ENCODE measurements around the gene WWTR1. TPM values are rescaled to one million over a fixed set of nuclear protein-coding genes. Genes with fewer than 3 reads are reported as not detected.

WWTR1 gene
- total RNA-seq, 2 donors from 2014 or later = 17.3 to 18.5 TPM

DNA sequence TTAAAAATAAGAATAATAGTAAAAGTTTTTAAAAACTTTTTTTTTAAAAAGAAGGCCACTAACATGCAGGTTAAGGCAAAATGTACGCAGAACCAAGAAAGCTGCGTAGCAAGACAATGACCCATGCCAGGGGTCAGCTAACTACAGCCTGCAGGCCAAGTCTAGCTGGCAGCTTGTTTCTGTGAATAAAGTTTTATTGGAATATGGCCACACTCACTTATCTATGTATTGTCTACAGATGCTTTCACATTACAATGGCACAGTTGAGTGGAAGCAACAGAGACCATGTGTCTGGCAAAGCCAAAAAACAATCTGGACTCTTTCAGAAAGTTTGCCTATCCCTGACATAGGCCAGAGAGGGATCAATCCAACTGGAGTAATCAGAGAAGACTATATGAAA is 46.7 kb downstream of the WWTR1 start:
- Mint-ChIP-seq H3K4me3 (no peak overlapping the region), H3K27me3 (ENCODE audit: insufficient read depth) (no peaks in the 10 kb centered on the region), H3K9me3 (no peaks in the 10 kb centered on the region), H3K4me1 (peaks cover 20% of the 10 kb centered on the region), H3K36me3 (ENCODE audit: low read depth) (peaks cover 3% of the 10 kb centered on the region), H3K27ac (no peak overlapping the region)
- no peaks in the 10 kb centered on the region for H3K4me1 ChIP-seq (ENCODE audit: control insufficient read depth, insufficient read depth, low read length)
- no peaks in the 10 kb centered on the region for H3K27me3 ChIP-seq (ENCODE audit: control insufficient read depth, insufficient read depth, low read length, poor library complexity, severe bottlenecking)
- DNase-seq = no peak
- TF ChIP-seq, protein P1, sequence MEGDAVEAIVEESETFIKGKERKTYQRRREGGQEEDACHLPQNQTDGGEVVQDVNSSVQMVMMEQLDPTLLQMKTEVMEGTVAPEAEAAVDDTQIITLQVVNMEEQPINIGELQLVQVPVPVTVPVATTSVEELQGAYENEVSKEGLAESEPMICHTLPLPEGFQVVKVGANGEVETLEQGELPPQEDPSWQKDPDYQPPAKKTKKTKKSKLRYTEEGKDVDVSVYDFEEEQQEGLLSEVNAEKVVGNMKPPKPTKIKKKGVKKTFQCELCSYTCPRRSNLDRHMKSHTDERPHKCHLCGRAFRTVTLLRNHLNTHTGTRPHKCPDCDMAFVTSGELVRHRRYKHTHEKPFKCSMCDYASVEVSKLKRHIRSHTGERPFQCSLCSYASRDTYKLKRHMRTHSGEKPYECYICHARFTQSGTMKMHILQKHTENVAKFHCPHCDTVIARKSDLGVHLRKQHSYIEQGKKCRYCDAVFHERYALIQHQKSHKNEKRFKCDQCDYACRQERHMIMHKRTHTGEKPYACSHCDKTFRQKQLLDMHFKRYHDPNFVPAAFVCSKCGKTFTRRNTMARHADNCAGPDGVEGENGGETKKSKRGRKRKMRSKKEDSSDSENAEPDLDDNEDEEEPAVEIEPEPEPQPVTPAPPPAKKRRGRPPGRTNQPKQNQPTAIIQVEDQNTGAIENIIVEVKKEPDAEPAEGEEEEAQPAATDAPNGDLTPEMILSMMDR (conservative IDR thresholded peaks at IDR 0.05) = no peak
- no peaks in the 10 kb centered on the region for H3K9me3 ChIP-seq (ENCODE audit: control insufficient read depth, low read length)
- H3K36me3 ChIP-seq (ENCODE audit: control insufficient read depth, insufficient read depth, low read length) = peaks cover 3% of the 10 kb centered on the region
- H3K4me3 ChIP-seq (ENCODE audit: low read length) = no peak overlapping the region
- 96 to 97% methylated on average over 2 of the region's 2 CpGs for WGBS, 2 experiments (ENCODE audit: insufficient coverage in 1 of 2, insufficient read length in 1 of 2)
- no peak overlapping the region for H3K27ac ChIP-seq (ENCODE audit: low read depth, low read length)
- H3K9ac ChIP-seq (ENCODE audit: extremely low read depth, low read length, poor library complexity, severe bottlenecking) = no peak overlapping the region

DNA sequence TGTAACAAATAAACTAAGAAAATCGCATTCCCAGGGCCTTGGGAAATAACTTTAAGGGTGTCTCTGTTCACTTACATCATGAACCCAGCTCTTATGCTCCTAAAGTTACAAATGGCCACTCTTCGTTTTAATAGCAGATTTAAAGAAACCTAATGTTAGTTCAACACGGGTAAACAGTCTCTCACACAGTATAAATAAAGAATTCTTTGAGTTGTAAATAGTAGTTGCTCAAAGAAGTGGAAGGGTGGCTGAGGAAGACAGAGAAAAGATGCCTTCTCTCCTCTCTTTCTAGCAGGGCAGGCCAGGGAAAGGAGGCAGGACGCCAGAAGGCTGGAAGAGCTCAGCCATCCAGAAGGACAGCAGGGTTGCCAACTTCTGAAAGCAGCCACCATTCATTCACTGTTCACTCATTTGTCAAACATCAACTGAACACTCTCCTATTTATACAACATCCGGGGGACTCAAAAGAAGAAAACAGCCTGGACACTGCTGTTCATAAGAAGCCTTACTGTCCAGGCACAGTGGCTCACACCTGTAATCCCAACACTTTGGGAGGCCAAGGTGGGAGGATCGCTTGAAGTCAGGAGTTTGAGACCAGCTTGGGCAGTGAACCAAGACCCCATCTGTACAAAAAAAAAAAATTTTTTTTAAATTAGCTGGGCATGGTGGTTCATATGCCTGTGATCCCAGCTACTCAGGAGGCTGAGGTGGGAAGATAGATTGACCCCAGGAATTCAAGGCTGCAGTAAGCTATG is 47.3 kb downstream of the WWTR1 start:
- Histone ChIP-seq H3K4me1 (ENCODE audit: control insufficient read depth, insufficient read depth, low read length) (no peaks in the 10 kb centered on the region), H3K9ac (ENCODE audit: extremely low read depth, low read length, poor library complexity, severe bottlenecking) (no peak overlapping the region), H3K27me3 (ENCODE audit: control insufficient read depth, insufficient read depth, low read length, poor library complexity, severe bottlenecking) (no peaks in the 10 kb centered on the region), H3K9me3 (ENCODE audit: control insufficient read depth, low read length) (no peaks in the 10 kb centered on the region), H3K36me3 (ENCODE audit: control insufficient read depth, insufficient read depth, low read length) (peaks cover 3% of the 10 kb centered on the region), H3K27ac (ENCODE audit: low read depth, low read length) (no peak overlapping the region), H3K4me3 (ENCODE audit: low read length) (no peak overlapping the region)
- 83 to 100% methylated on average over 1 to 6 of the region's 6 CpGs for WGBS, 2 experiments (ENCODE audit: insufficient coverage in 1 of 2, insufficient read length in 1 of 2)
- no peaks in the 10 kb centered on the region for H3K27me3 Mint-ChIP-seq (ENCODE audit: insufficient read depth)
- H3K4me1 Mint-ChIP-seq = peaks cover 15% of the 10 kb centered on the region
- TF ChIP-seq, protein P1 (conservative IDR thresholded peaks at IDR 0.05) = no peak
- peak overlapping the region; percentile 2 for H3K27ac Mint-ChIP-seq
- DNase-seq = no peak
- H3K9me3 Mint-ChIP-seq = no peaks in the 10 kb centered on the region
- H3K4me3 Mint-ChIP-seq = no peak overlapping the region
- H3K36me3 Mint-ChIP-seq (ENCODE audit: low read depth) = peaks cover 3% of the 10 kb centered on the region

DNA sequence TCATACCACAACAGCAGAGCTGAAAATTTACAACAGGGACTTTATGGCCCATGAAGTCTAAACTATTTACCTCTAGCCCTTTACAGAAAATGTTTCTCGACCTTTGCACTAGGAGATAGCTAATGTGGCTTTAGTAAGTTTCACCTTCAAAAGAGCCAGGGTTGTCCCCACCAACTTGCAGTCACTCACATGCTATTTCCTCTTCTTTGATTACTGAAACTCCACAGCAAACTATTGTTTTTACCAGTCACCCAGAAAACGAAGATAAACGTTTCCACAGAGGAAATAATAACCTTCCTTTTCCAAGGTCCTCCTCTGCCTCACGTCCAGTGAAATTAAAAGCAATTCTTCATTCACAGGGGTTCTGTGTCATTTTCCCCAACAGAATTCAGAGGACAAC is 48.2 kb downstream of the WWTR1 start:
- WGBS, 2 experiments (ENCODE audit: insufficient coverage in 1 of 2, insufficient read length in 1 of 2) = 74 to 100% methylated on average over 3 to 4 of the region's 4 CpGs
- H3K36me3 Mint-ChIP-seq (ENCODE audit: low read depth) = peaks cover 3% of the 10 kb centered on the region
- DNase-seq = no peak
- H3K27ac Mint-ChIP-seq = no peak overlapping the region
- H3K4me1 Mint-ChIP-seq = peaks cover 20% of the 10 kb centered on the region
- no peak overlapping the region for H3K9ac ChIP-seq (ENCODE audit: extremely low read depth, low read length, poor library complexity, severe bottlenecking)
- H3K27ac ChIP-seq (ENCODE audit: low read depth, low read length) = no peak overlapping the region
- H3K27me3 ChIP-seq (ENCODE audit: control insufficient read depth, insufficient read depth, low read length, poor library complexity, severe bottlenecking) = no peaks in the 10 kb centered on the region
- TF ChIP-seq, protein P1 (conservative IDR thresholded peaks at IDR 0.05) = no peak
- no peaks in the 10 kb centered on the region for H3K27me3 Mint-ChIP-seq (ENCODE audit: insufficient read depth)
- H3K9me3 ChIP-seq (ENCODE audit: control insufficient read depth, low read length) = no peaks in the 10 kb centered on the region
- H3K4me1 ChIP-seq (ENCODE audit: control insufficient read depth, insufficient read depth, low read length) = no peaks in the 10 kb centered on the region
- H3K4me3 Mint-ChIP-seq = no peak overlapping the region
- H3K4me3 ChIP-seq (ENCODE audit: low read length) = no peak overlapping the region
- H3K9me3 Mint-ChIP-seq = no peaks in the 10 kb centered on the region
- peaks cover 3% of the 10 kb centered on the region for H3K36me3 ChIP-seq (ENCODE audit: control insufficient read depth, insufficient read depth, low read length)

All from endodermal cell (in vitro differentiated cells).